MCF 10A (cell line): ENCODE data around the gene BATF. TPM values are rescaled to one million over a fixed set of nuclear protein-coding genes. Genes with fewer than 3 reads are reported as not detected.

Source experiments
- BruUV-seq: library from RNA; stranded (reverse); fragments of 400-500 nt; replicated peaks from 2 replicates; lab custom pipeline; 2021; lab: Mats Ljungman, UMichigan
- CTCF ChIA-PET: fragments of 300-600 bp; sonication (Branson Sonifier 250); formaldehyde crosslinking; extraction: SDS; loops from one replicate; lab custom pipeline; 2021; ENCODE audit warnings: antibody characterized with exemption, inconsistent platforms; lab: Yijun Ruan, JAX
- POLR2A ChIA-PET: fragments of 300-600, 350-650 bp; sonication (Branson Sonifier 250); formaldehyde crosslinking; extraction: SDS; loops from one replicate; lab custom pipeline; 2020; ENCODE audit warnings: antibody characterized with exemption, inconsistent platforms; lab: Yijun Ruan, JAX
- DNase-seq: peaks from one replicate; pipeline ENCODE4 v3.0.0-alpha.2; 2018; ENCODE audit not compliant: unreplicated experiment
- H3K27ac Mint-ChIP-seq: one replicate; pipeline ENCODE4 v1.8.0; 2022; ENCODE audit warnings: mild to moderate bottlenecking, low read depth, mixed read lengths; ENCODE audit not compliant: unreplicated experiment
- H3K27me3 Mint-ChIP-seq: one replicate; pipeline ENCODE4 v1.8.0; 2022; ENCODE audit warnings: mixed read lengths; ENCODE audit not compliant: insufficient read depth, unreplicated experiment
- H3K36me3 Mint-ChIP-seq: one replicate; pipeline ENCODE4 v1.8.0; 2022; ENCODE audit warnings: mild to moderate bottlenecking, moderate library complexity, mixed read lengths; ENCODE audit not compliant: insufficient read depth, unreplicated experiment
- H3K4me1 Mint-ChIP-seq: one replicate; pipeline ENCODE4 v1.8.0; 2022; ENCODE audit warnings: mixed read lengths; ENCODE audit not compliant: insufficient read depth, unreplicated experiment
- H3K4me3 Mint-ChIP-seq: one replicate; pipeline ENCODE4 v1.8.0; 2022; ENCODE audit warnings: mild to moderate bottlenecking, moderate library complexity, mixed read lengths; ENCODE audit not compliant: unreplicated experiment
- H3K9me3 Mint-ChIP-seq: one replicate; pipeline ENCODE4 v1.8.0; 2022; ENCODE audit warnings: mixed read lengths; ENCODE audit not compliant: unreplicated experiment
- intact Hi-C: fragments of 100-400 bp; cut with micrococcal nuclease; formaldehyde crosslinking; loops from 2 replicates; pipeline ENCODE4 v1.14.1; 2022
- total RNA-seq: library from RNA; stranded (reverse); gene quantifications from 2 replicates; pipeline ENCODE4 v1.2.3, GENCODE V29; 2022
- TF ChIP-seq, protein P1 (sequence below): fragments of 200-600 bp; IDR thresholded peaks from one replicate; pipeline ENCODE4 v1.8.0; 2022; ENCODE audit warnings: antibody characterized with exemption, mild to moderate bottlenecking; ENCODE audit not compliant: unreplicated experiment

Gene BATF
- total RNA-seq, 1 experiment from 2014 or later: not detected

DNA sequence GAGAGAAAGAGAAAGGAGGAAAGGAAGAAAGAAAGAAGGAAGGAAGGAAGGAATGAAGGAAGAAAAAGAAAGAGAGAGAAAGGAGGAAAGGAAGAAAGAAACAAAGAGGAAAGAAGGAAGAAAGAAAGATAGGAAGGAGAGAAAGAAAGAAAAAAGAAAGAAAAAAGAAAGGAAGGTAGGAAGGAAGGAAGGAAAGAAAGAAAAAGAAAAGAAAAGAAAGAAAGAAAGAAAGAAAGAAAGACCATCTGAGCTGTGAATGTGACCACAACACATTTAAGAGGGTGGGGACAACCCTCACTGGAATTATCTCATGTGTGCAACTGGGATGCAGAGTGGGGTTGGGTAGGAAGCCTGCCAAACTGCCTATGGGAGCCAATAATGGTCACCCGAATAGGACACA is 36.0 kb upstream of the BATF start:
- POLR2A ChIA-PET: interaction anchor here (1.8 to 3.3 kb wide), 2 partner anchors 37 to 86 kb away, joined by 8 to 10 read pairs; no protein-coding TSS in a partner anchor
- H3K4me1 Mint-ChIP-seq: peaks cover 23% of the 10 kb centered on the region
- CTCF ChIA-PET: interaction anchor here (1.0 to 7.8 kb wide), 5 partner anchors 10 to 180 kb away, joined by 3 to 177 read pairs (median 4); no protein-coding TSS in a partner anchor
- no peak for DNase-seq
- TF ChIP-seq, protein P1, sequence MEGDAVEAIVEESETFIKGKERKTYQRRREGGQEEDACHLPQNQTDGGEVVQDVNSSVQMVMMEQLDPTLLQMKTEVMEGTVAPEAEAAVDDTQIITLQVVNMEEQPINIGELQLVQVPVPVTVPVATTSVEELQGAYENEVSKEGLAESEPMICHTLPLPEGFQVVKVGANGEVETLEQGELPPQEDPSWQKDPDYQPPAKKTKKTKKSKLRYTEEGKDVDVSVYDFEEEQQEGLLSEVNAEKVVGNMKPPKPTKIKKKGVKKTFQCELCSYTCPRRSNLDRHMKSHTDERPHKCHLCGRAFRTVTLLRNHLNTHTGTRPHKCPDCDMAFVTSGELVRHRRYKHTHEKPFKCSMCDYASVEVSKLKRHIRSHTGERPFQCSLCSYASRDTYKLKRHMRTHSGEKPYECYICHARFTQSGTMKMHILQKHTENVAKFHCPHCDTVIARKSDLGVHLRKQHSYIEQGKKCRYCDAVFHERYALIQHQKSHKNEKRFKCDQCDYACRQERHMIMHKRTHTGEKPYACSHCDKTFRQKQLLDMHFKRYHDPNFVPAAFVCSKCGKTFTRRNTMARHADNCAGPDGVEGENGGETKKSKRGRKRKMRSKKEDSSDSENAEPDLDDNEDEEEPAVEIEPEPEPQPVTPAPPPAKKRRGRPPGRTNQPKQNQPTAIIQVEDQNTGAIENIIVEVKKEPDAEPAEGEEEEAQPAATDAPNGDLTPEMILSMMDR: no peak
- H3K27ac Mint-ChIP-seq: no peak overlapping the region
- H3K4me3 Mint-ChIP-seq: no peak overlapping the region
- no TSS peak for BruUV-seq
- intact Hi-C loops: loop anchor here (10.0 kb wide), 2 partner anchors 62 to 362 kb away; partner anchors contain the start of genes JDP2 and NEK9
- H3K36me3 Mint-ChIP-seq: no peaks in the 10 kb centered on the region
- H3K27me3 Mint-ChIP-seq: no peaks in the 10 kb centered on the region
- H3K9me3 Mint-ChIP-seq: no peaks in the 10 kb centered on the region

DNA sequence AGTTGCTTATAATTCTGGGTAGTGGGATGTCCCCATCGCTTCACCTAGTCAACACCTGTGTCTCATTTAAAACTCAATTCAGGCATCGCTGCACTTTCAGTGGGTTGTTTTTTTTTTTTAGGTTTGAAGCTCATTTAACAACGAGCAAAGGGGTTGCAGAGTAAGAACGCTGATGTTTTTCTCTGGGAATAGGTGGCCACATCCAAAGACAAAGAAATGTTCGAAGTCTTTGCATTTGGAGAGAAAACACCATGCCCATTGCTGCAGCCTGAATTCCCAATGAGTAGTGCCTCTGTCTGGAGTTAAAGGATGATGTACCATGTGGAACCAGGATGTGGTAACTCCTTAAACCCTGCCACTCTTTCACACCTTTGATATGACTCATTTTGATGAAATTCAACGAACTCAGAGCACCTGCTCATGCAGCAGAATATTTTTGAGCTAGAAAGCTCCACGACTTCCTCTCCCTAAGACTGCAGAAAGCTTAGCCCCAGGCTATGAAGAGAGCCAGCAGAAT is 35.1 kb upstream of the BATF start:
- Mint-ChIP-seq H3K27me3 (no peaks in the 10 kb centered on the region), H3K27ac (no peak overlapping the region), H3K9me3 (no peaks in the 10 kb centered on the region), H3K4me3 (no peak overlapping the region), H3K4me1 (peaks cover 23% of the 10 kb centered on the region), H3K36me3 (no peaks in the 10 kb centered on the region)
- BruUV-seq: no TSS peak
- TF ChIP-seq, protein P1: no peak
- peak; percentile 72 for DNase-seq
- CTCF ChIA-PET: interaction anchor here (0.6 to 7.8 kb wide), 18 partner anchors 11 to 356 kb away, joined by 3 to 177 read pairs (median 4); no protein-coding TSS in a partner anchor
- intact Hi-C loops: loop anchor here (10.0 kb wide), 2 partner anchors 62 to 362 kb away; partner anchors contain the start of genes JDP2 and NEK9
- POLR2A ChIA-PET: interaction anchor here (1.0 to 3.3 kb wide), 6 partner anchors 38 to 186 kb away, joined by 3 to 10 read pairs (median 5); no protein-coding TSS in a partner anchor

DNA sequence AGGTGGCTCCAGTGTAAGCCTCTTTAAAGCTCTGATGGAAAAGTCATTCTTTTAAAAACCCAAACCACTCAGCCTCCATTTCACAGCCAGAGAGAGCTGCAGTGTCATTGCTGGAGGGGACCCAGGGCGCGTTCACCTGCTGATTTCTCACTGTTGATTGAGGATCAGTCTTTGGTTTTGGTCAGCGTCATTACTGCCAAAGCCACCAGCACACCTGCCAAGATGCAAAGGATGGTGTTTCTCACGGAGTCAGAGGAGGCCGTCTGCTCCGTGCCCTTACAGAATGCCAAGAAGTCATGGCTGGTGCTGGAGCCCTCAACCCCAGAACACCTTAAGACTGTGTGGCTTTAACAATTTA is 32.8 kb upstream of the BATF start:
- no peaks in the 10 kb centered on the region for H3K27me3 Mint-ChIP-seq
- no peak overlapping the region for H3K4me3 Mint-ChIP-seq
- peaks cover 23% of the 10 kb centered on the region for H3K4me1 Mint-ChIP-seq
- DNase-seq: no peak
- intact Hi-C loops: loop anchor here (10.0 kb wide), 2 partner anchors 65 to 365 kb away; partner anchors contain the start of genes JDP2 and NEK9
- ChIA-PET POLR2A (interaction anchor here (0.6 to 2.4 kb wide), 6 partner anchors 71 to 355 kb away, joined by 3 to 19 read pairs (median 5); no protein-coding TSS in a partner anchor), CTCF (interaction anchor here (0.6 to 7.8 kb wide), 20 partner anchors 9 to 366 kb away, joined by 3 to 177 read pairs (median 5); no protein-coding TSS in a partner anchor)
- no peaks in the 10 kb centered on the region for H3K9me3 Mint-ChIP-seq
- H3K27ac Mint-ChIP-seq: no peak overlapping the region
- BruUV-seq: no TSS peak
- no peaks in the 10 kb centered on the region for H3K36me3 Mint-ChIP-seq
- TF ChIP-seq, protein P1: no peak

DNA sequence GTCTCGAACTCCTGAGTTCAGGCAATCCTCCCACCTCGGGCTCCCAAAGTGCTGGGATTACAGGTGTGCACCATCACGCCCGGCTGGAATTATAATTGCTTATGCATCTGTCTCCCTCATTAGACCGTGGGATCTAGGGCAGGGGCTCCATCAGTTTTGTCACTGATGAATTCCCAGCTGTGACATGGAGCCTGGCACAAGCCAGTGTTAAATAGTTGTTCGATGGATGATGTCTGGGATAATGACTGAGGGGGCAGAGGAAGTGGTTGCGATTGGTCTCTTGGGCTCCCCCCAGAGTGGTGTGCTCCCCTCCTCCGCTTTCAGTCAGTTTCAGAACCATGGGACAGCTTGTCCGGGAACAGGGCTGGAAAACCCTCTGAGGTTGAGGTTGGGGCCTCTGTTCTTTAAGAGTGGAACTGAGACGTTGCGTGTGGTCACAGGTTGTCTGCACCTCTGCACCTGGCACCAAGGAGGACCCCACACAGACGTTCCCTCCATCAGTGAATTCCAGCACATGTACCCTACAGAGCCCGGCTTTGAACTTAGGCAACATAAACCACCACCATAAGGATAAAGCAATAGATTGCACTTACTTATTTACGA is 30.8 kb upstream of the BATF start:
- no peak overlapping the region for H3K4me3 Mint-ChIP-seq
- no peaks in the 10 kb centered on the region for H3K36me3 Mint-ChIP-seq
- TF ChIP-seq, protein P1: no peak
- H3K27me3 Mint-ChIP-seq: no peaks in the 10 kb centered on the region
- POLR2A ChIA-PET: interaction anchor here (0.9 kb wide), 1 partner anchor 189 kb away, joined by 3 read pairs; no protein-coding TSS in a partner anchor
- no peak for DNase-seq
- no peaks in the 10 kb centered on the region for H3K9me3 Mint-ChIP-seq
- intact Hi-C loops: no loop called here
- BruUV-seq: no TSS peak
- peaks cover 16% of the 10 kb centered on the region for H3K4me1 Mint-ChIP-seq
- CTCF ChIA-PET: interaction anchor here (0.7 to 7.8 kb wide), 6 partner anchors 46 to 193 kb away, joined by 3 to 177 read pairs (median 4); no protein-coding TSS in a partner anchor
- no peak overlapping the region for H3K27ac Mint-ChIP-seq
